ENCODE measurements around the gene S100A12.

Gene S100A12

GRCh38 chr1:153379591-153379990 is 4.2 kb upstream of the S100A12 start:
- H3K9ac ChIP-seq, result no peak overlapping the region

GRCh38 chr1:153374071-153374470 is 1.4 kb downstream of the S100A12 start:
- Histone ChIP-seq H3K4me1 (ENCODE audit: low read depth, poor library complexity, severe bottlenecking) (no peaks in the 10 kb centered on the region), H3K9ac (no peak overlapping the region), H3K27ac (no peak overlapping the region), H3K79me2 (ENCODE audit: insufficient read depth, low read depth) (no peaks in the 10 kb centered on the region), H3K4me2 (no peak overlapping the region), H4K20me1 (ENCODE audit: insufficient read depth) (no peaks in the 10 kb centered on the region), H3K36me3 (ENCODE audit: insufficient read depth) (no peaks in the 10 kb centered on the region), H3K4me3 (IDR thresholded peaks at IDR 0.05; ENCODE audit: insufficient read depth, low read depth, low read length) (no peak overlapping the region), H2AFZ (ENCODE audit: low read depth) (no peak overlapping the region), H3K27me3 (ENCODE audit: insufficient read depth, low read depth) (no peaks in the 10 kb centered on the region)
- TF ChIP-seq CTCF (conservative IDR thresholded peaks at IDR 0.05; ENCODE audit: low read depth, low read length), result no peak

More at GRCh38 chr1:153379591-153379990, 4.2 kb upstream of the S100A12 start:
- no peak overlapping the region for H3K27ac ChIP-seq
- TF ChIP-seq CTCF (conservative IDR thresholded peaks at IDR 0.05; ENCODE audit: low read depth, low read length), result no peak
- no peaks in the 10 kb centered on the region for H3K27me3 ChIP-seq (ENCODE audit: insufficient read depth, low read depth)
- no peaks in the 10 kb centered on the region for H3K4me1 ChIP-seq (ENCODE audit: low read depth, poor library complexity, severe bottlenecking)
- H3K36me3 ChIP-seq (ENCODE audit: insufficient read depth), result no peaks in the 10 kb centered on the region
- no peak overlapping the region for H2AFZ ChIP-seq (ENCODE audit: low read depth)
- H3K4me3 ChIP-seq (IDR thresholded peaks at IDR 0.05; ENCODE audit: insufficient read depth, low read depth, low read length), result no peak overlapping the region
- no peaks in the 10 kb centered on the region for H4K20me1 ChIP-seq (ENCODE audit: insufficient read depth)
- no peaks in the 10 kb centered on the region for H3K79me2 ChIP-seq (ENCODE audit: insufficient read depth, low read depth)
- no peak overlapping the region for H3K4me2 ChIP-seq

- Histone ChIP-seq H3K4me1 (ENCODE audit: low read depth, poor library complexity, severe bottlenecking) (no peaks in the 10 kb centered on the region), H3K4me3 (IDR thresholded peaks at IDR 0.05; ENCODE audit: insufficient read depth, low read depth, low read length) (no peak overlapping the region), H3K9ac (no peak overlapping the region), H4K20me1 (ENCODE audit: insufficient read depth) (no peaks in the 10 kb centered on the region), H3K4me2 (no peak overlapping the region), H3K79me2 (ENCODE audit: insufficient read depth, low read depth) (no peaks in the 10 kb centered on the region), H3K27me3 (ENCODE audit: insufficient read depth, low read depth) (no peaks in the 10 kb centered on the region), H3K27ac (no peak overlapping the region), H2AFZ (ENCODE audit: low read depth) (no peak overlapping the region), H3K36me3 (ENCODE audit: insufficient read depth) (no peaks in the 10 kb centered on the region)
- TF ChIP-seq CTCF (conservative IDR thresholded peaks at IDR 0.05; ENCODE audit: low read depth, low read length), result no peak
Observed at GRCh38 chr1:153372571-153372970, 2.9 kb downstream of the S100A12 start.

- H3K79me2 ChIP-seq (ENCODE audit: insufficient read depth, low read depth), result no peaks in the 10 kb centered on the region
- no peak overlapping the region for H3K27ac ChIP-seq
- no peak for TF ChIP-seq CTCF (conservative IDR thresholded peaks at IDR 0.05; ENCODE audit: low read depth, low read length)
- H3K4me3 ChIP-seq (IDR thresholded peaks at IDR 0.05; ENCODE audit: insufficient read depth, low read depth, low read length), result no peak overlapping the region
- no peak overlapping the region for H3K4me2 ChIP-seq
- H3K27me3 ChIP-seq (ENCODE audit: insufficient read depth, low read depth), result no peaks in the 10 kb centered on the region
- H2AFZ ChIP-seq (ENCODE audit: low read depth), result no peak overlapping the region
- H3K36me3 ChIP-seq (ENCODE audit: insufficient read depth), result no peaks in the 10 kb centered on the region
- H3K4me1 ChIP-seq (ENCODE audit: low read depth, poor library complexity, severe bottlenecking), result no peaks in the 10 kb centered on the region
- no peaks in the 10 kb centered on the region for H4K20me1 ChIP-seq (ENCODE audit: insufficient read depth)
- H3K9ac ChIP-seq, result no peak overlapping the region
Observed at GRCh38 chr1:153371231-153371630, 4.2 kb downstream of the S100A12 start.
